Measurements from ENCODE around the gene MAD1L1. TPM values are rescaled to one million over a fixed set of nuclear protein-coding genes. Genes with fewer than 3 reads are reported as not detected.

MAD1L1 gene
- total RNA-seq, 1 donor from 2014 or later: 57.6 TPM

DNA sequence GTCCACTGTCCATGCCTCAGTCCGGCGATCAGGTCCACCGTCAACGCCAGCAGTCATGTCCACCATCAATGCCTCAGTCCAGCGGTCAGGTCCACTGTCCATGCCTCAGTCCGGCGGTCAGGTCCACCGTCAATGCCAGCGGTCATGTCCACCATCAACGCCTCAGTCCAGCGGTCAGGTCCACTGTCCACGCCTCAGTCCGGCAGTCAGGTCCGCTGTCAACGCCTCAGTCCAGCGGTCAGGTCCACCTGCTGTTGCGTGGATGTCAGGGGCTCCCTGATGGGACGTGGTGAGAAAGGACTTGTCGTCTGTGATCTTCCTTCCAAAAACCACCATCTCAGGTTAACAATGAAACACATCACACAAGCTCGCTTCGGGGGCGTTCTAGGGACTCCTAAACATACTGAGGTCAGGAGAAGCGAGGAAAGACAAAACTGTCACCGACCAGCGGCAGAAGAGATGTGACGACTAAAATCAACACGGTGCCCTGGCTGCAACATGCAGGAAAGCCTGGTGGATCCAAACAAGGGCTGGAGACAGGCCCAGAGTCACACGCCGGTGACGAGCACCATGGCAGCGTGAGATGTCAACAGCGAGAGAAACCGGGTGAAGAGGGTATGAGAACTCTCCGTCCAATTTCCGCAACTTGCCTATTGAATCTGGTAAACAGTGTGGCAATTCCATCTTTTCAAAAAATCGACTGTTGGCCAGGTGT lies 264.2 kb downstream of the MAD1L1 start:
- peaks cover 4% of the 10 kb centered on the region for H3K27me3 Mint-ChIP-seq (ENCODE audit: unreplicated experiment)
- peaks cover 23% of the 10 kb centered on the region for H3K36me3 Mint-ChIP-seq (ENCODE audit: unreplicated experiment)
- no peak overlapping the region for H3K4me3 Mint-ChIP-seq (ENCODE audit: unreplicated experiment)
- peaks cover 29% of the 10 kb centered on the region for H3K4me1 Mint-ChIP-seq (ENCODE audit: low read depth, unreplicated experiment)
- no peak overlapping the region for H3K27ac Mint-ChIP-seq (ENCODE audit: unreplicated experiment)
- peaks cover 6% of the 10 kb centered on the region for H3K9me3 Mint-ChIP-seq (ENCODE audit: unreplicated experiment)
- DNase-seq: peak; percentile 10
- TF ChIP-seq, protein P1, sequence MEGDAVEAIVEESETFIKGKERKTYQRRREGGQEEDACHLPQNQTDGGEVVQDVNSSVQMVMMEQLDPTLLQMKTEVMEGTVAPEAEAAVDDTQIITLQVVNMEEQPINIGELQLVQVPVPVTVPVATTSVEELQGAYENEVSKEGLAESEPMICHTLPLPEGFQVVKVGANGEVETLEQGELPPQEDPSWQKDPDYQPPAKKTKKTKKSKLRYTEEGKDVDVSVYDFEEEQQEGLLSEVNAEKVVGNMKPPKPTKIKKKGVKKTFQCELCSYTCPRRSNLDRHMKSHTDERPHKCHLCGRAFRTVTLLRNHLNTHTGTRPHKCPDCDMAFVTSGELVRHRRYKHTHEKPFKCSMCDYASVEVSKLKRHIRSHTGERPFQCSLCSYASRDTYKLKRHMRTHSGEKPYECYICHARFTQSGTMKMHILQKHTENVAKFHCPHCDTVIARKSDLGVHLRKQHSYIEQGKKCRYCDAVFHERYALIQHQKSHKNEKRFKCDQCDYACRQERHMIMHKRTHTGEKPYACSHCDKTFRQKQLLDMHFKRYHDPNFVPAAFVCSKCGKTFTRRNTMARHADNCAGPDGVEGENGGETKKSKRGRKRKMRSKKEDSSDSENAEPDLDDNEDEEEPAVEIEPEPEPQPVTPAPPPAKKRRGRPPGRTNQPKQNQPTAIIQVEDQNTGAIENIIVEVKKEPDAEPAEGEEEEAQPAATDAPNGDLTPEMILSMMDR (IDR thresholded peaks at IDR 0.05; ENCODE audit: partially characterized antibody, unreplicated experiment): no peak

DNA sequence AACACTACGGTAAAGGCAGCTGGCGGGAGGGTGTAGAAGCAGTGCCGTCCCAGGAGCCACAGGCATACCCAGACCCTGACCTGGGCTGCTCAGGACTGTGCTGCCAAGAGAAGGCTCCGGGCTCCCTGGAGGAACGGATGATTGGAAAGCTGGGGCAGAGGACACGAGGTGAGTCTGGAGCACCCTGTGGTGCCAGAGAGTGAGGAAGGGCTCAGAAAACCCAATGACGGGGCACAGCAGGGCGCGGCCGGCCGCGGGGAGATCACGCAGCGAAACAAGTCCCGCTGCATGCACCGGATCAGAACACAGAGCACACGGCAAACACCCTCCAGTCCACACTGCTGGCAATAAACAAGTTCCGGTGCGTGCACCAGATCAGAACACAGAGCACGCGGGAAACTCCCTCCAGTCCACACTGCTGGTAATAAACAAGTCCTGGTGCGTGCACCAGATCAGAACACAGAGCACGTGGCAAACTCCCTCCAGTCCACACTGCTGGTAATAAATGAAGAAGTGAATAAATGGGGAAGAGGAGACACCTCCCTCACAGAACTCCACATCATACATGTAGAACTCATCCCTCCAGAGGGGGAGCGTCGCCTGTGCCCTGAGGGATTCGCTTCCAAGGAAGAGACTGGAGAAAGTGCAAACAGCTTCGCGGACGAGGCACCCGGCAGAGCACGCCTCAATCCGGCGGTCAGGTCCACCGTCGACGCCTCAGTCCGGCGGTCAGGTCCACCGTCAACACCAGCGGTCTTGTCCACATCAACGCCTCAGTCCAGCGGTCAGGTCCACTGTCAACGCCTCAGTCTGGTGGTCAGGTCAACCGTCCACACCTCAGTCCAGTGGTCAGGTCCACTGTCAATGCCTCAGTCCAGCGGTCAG lies 265.0 kb downstream of the MAD1L1 start:
- Mint-ChIP-seq H3K36me3 (ENCODE audit: unreplicated experiment) (peaks cover 20% of the 10 kb centered on the region), H3K4me3 (ENCODE audit: unreplicated experiment) (no peak overlapping the region), H3K9me3 (ENCODE audit: unreplicated experiment) (peaks cover 4% of the 10 kb centered on the region), H3K4me1 (ENCODE audit: low read depth, unreplicated experiment) (peaks cover 28% of the 10 kb centered on the region), H3K27me3 (ENCODE audit: unreplicated experiment) (peaks cover 4% of the 10 kb centered on the region), H3K27ac (ENCODE audit: unreplicated experiment) (no peak overlapping the region)
- peak; percentile 7 for DNase-seq
- TF ChIP-seq, protein P1 (IDR thresholded peaks at IDR 0.05; ENCODE audit: partially characterized antibody, unreplicated experiment): no peak

DNA sequence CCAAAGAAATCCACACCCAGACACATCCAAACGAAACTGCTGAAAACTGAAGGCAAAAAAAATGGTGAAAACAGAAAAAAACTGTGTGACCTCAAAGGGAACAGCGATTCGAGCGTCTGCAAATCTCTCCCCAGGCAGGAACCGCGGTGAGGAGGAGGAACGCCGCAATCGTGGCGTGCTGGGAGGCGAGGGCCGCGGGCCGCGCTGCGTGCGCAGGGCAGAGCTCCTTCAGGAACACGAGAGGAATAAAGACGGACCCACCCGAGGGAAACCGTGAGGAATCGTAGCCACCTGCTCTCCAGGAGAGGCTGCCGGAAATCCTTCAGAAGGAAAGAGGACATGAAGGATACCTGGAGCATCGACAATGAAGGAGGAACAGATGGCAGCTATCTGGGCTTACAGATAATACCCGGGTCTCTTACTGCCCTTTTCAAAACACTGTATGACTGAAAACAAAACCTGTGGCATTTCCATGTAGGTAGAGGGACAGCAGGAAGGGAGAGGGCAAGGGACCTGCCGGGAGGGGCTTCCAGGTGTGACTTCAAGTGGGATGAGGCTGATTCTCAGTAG lies 266.0 kb downstream of the MAD1L1 start:
- H3K27ac Mint-ChIP-seq (ENCODE audit: unreplicated experiment): no peak overlapping the region
- H3K27me3 Mint-ChIP-seq (ENCODE audit: unreplicated experiment): peaks cover 5% of the 10 kb centered on the region
- H3K36me3 Mint-ChIP-seq (ENCODE audit: unreplicated experiment): peaks cover 19% of the 10 kb centered on the region
- peaks cover 22% of the 10 kb centered on the region for H3K4me1 Mint-ChIP-seq (ENCODE audit: low read depth, unreplicated experiment)
- H3K9me3 Mint-ChIP-seq (ENCODE audit: unreplicated experiment): peaks cover 8% of the 10 kb centered on the region
- H3K4me3 Mint-ChIP-seq (ENCODE audit: unreplicated experiment): no peak overlapping the region
- TF ChIP-seq, protein P1 (IDR thresholded peaks at IDR 0.05; ENCODE audit: partially characterized antibody, unreplicated experiment): no peak
- peak; percentile 8 for DNase-seq

DNA sequence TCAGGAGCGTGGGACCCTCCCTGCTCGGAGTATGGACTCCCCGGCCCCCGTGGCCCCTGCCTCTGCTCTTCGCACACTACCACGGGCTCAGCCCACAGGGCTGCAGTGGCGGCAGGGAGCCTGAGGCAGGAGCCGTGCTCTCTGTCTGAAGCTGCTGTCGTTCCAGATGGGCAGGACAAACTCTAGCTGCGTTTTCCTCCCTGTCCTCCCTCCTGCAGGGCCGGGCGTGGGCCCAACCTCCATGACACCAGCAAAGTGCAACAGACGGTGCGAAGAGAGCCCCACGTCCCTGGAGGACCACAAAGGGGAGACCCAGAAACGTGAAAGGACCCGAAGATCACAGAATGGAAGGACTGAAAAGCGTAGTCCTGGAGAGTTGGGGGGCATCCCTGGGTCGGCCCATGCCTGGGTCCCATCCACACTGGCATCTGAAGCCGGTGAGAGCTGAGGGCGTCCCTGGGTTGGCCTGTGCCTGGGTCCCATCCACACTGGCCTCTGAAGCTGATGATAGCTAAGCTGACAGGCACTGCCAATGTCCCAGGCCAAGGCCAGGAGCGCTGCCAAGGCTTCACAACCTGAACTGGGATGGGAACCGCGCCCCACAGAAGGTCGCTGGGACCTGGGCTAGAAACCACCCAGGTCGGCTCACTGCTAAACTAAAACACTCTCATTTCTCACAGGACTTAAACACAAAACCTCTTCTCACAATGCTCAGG lies 267.0 kb downstream of the MAD1L1 start:
- Mint-ChIP-seq H3K9me3 (ENCODE audit: unreplicated experiment) (peaks cover 8% of the 10 kb centered on the region), H3K4me3 (ENCODE audit: unreplicated experiment) (peak overlapping the region; percentile 22), H3K36me3 (ENCODE audit: unreplicated experiment) (peaks cover 26% of the 10 kb centered on the region), H3K4me1 (ENCODE audit: low read depth, unreplicated experiment) (peaks cover 22% of the 10 kb centered on the region), H3K27me3 (ENCODE audit: unreplicated experiment) (peaks cover 5% of the 10 kb centered on the region), H3K27ac (ENCODE audit: unreplicated experiment) (peak overlapping the region; percentile 14)
- TF ChIP-seq, protein P1 (IDR thresholded peaks at IDR 0.05; ENCODE audit: partially characterized antibody, unreplicated experiment): no peak
- DNase-seq: peak; percentile 10
